EL (cell line): ENCODE data around the gene IL36B.

Source experiments
- DNase-seq: peaks from one replicate; pipeline ENCODE4 v3.0.0-alpha.2; 2016

IL36B gene

GRCh38 chr2:113050921-113051895, 1.5 kb downstream of the IL36B start:
- no peak for DNase-seq

- no peak for DNase-seq
Observed at GRCh38 chr2:113046465-113046864, 6.2 kb downstream of the IL36B start.

GRCh38 chr2:113041871-113042270, 10.8 kb downstream of the IL36B start:
- no peak for DNase-seq

GRCh38 chr2:113039719-113040118, 12.9 kb downstream of the IL36B start:
- DNase-seq: no peak

- DNase-seq: no peak
Observed at GRCh38 chr2:113039158-113039557, 13.5 kb downstream of the IL36B start.

- DNase-seq: no peak
Observed at GRCh38 chr2:113038291-113038690, 14.4 kb downstream of the IL36B start.

GRCh38 chr2:113036763-113037162, 15.9 kb downstream of the IL36B start:
- no peak for DNase-seq

GRCh38 chr2:113034016-113034415, 18.7 kb downstream of the IL36B start:
- DNase-seq: no peak

- DNase-seq: no peak
Observed at GRCh38 chr2:113032737-113033136, 19.9 kb downstream of the IL36B start.

GRCh38 chr2:113028112-113028511, 24.6 kb downstream of the IL36B start:
- DNase-seq: no peak

- no peak for DNase-seq
Observed at GRCh38 chr2:113027691-113028090, 25.0 kb downstream of the IL36B start.

- DNase-seq: no peak
Observed at GRCh38 chr2:113025737-113026136, 26.9 kb downstream of the IL36B start.

GRCh38 chr2:113024764-113025163, 27.9 kb downstream of the IL36B start:
- no peak for DNase-seq

- DNase-seq: no peak
Observed at GRCh38 chr2:113021312-113021711, 31.4 kb downstream of the IL36B start.

- DNase-seq: no peak
Observed at GRCh38 chr2:113018509-113018908, 34.2 kb downstream of the IL36B start.

GRCh38 chr2:113015655-113016054, 37.0 kb downstream of the IL36B start:
- no peak for DNase-seq

GRCh38 chr2:113015042-113015441, 37.6 kb downstream of the IL36B start:
- DNase-seq: no peak

- no peak for DNase-seq
Observed at GRCh38 chr2:113014067-113014466, 38.6 kb downstream of the IL36B start.

- no peak for DNase-seq
Observed at GRCh38 chr2:113013336-113013661, 39.4 kb downstream of the IL36B start.

GRCh38 chr2:113012436-113013335, 40.0 kb downstream of the IL36B start:
- DNase-seq: peak; percentile 31

- no peak for DNase-seq
Observed at GRCh38 chr2:113011108-113011507, 41.6 kb downstream of the IL36B start.

- DNase-seq: peak; percentile 69
Observed at GRCh38 chr2:113010088-113010487, 42.6 kb downstream of the IL36B start.

GRCh38 chr2:113009622-113010021, 43.0 kb downstream of the IL36B start:
- no peak for DNase-seq

- DNase-seq: no peak
Observed at GRCh38 chr2:113007250-113007649, 45.4 kb downstream of the IL36B start.
